Measurements from ENCODE around the gene ADPRHL1.

ADPRHL1 gene

DNA sequence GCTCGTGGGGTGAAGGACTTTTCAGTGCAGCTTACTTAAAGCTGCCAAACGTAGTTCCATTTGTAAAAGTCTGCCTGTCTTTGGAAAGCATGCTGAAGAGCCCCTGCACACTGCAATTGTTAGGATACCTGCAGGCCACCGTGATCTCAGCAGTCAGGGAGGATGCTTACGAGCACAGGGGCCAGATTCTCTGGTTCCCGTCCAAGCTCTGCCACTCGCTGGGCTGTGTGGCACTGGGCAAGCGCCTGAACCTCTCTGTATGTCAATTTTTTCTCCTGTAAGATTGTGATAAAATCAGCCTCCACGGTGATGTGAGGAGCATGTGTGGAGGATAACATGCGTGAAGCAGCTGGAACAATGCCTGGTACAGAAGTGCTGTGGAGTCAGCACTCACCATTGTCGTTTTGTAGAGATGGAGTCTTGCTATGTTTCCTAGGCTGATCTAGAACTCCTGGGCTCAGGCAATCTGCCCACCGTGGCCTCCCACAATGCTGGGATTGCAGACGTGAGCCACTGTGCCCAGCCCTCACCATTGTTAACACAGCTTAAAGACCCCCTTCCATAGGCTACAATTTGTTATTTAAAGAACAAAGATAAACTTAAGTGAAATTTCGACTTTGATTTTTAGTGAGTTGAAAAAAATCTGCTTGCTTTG lies 3.5 kb downstream of the ADPRHL1 start:
- no peak for DNase-seq (ENCODE audit: low read depth, low spot score)
- POLR2A ChIA-PET: no interaction called here
- H3K4me3 ChIP-seq (ENCODE audit: low read depth, low read length): no peak overlapping the region
- no peak for TF ChIP-seq CTCF (IDR thresholded peaks at IDR 0.05; ENCODE audit: insufficient read depth, low read length, missing control alignments)
- CTCF ChIA-PET: interaction anchor here (0.8 to 5.1 kb wide), 7 partner anchors 9 to 507 kb away, joined by 3 to 24 read pairs (median 14); no protein-coding TSS in a partner anchor

DNA sequence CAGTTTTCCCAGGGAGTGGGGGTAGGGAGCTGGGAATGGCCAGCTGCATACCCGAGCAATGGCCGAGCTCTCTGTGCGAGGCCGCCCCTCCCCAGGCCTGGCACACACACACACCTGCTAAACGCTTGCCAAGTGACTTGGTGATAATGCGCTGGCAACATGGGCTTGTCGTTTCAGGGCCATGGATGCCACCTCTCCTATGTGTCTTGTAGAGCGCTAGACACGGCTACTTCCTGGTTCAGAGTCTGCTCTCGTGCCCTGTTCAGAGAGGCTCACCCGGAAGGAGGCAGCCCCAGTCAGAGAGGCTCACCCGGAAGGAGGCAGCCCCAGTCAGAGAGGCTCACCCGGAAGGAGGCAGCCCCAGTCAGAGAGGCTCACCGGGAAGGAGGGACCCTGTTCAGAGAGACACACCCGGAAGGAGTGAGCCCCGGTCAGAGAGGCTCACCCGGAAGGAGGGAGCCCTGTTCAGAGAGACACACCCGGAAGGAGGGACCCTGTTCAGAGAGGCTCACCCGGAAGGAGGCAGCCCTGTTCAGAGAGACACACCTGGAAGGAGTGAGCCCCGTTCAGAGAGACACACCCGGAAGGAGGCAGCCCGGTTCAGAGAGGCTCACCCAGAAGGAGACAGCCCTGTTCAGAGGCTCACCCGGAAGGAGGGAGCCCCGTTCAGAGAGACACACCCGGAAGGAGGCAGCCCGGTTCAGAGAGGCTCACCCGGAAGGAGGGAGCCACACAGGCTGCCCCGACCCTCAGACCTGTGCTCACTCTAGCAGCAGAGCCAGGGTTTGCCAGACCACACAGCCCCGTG lies 4.2 kb downstream of the ADPRHL1 start:
- ChIA-PET POLR2A (no interaction called here), CTCF (interaction anchor here (0.8 to 5.1 kb wide), 7 partner anchors 8 to 507 kb away, joined by 3 to 22 read pairs (median 3); no protein-coding TSS in a partner anchor)
- no peak for TF ChIP-seq CTCF (IDR thresholded peaks at IDR 0.05; ENCODE audit: insufficient read depth, low read length, missing control alignments)
- no peak overlapping the region for H3K4me3 ChIP-seq (ENCODE audit: low read depth, low read length)
- DNase-seq (ENCODE audit: low read depth, low spot score): no peak

- POLR2A ChIA-PET: no interaction called here
- no peak overlapping the region for H3K4me3 ChIP-seq (ENCODE audit: low read depth, low read length)
- CTCF ChIA-PET: interaction anchor here (0.7 to 5.1 kb wide), 6 partner anchors 8 to 506 kb away, joined by 3 to 22 read pairs (median 4); no protein-coding TSS in a partner anchor
- no peak for DNase-seq (ENCODE audit: low read depth, low spot score)
- TF ChIP-seq CTCF (IDR thresholded peaks at IDR 0.05; ENCODE audit: insufficient read depth, low read length, missing control alignments): no peak
Observed at GRCh38 chr13:113448545-113448884, 4.8 kb downstream of the ADPRHL1 start.

DNA sequence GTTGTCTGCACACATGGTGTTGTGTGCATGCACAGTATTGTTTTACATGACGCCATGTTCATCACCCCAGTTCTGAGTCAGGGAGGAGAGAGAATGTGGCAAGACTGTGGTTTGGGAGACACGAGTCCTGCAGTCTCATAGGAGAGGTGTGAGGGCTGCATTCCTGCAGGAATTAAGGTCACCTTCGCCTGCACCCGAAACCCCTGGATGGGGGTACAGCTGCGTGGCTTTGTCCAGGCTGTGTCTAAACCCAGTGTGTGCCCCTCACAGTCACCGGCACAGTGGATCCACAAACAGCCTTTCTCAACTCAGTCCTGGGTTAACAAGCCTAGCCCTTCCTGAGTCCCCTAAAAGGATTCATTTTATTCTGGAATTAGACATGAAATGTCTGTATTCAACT lies 5.7 kb downstream of the ADPRHL1 start:
- no peak overlapping the region for H3K4me3 ChIP-seq (ENCODE audit: low read depth, low read length)
- POLR2A ChIA-PET: no interaction called here
- TF ChIP-seq CTCF (IDR thresholded peaks at IDR 0.05; ENCODE audit: insufficient read depth, low read length, missing control alignments): no peak
- DNase-seq (ENCODE audit: low read depth, low spot score): no peak
- CTCF ChIA-PET: interaction anchor here (0.7 to 1.5 kb wide), 4 partner anchors 9 to 505 kb away, joined by 3 to 7 read pairs (median 4); no protein-coding TSS in a partner anchor

DNA sequence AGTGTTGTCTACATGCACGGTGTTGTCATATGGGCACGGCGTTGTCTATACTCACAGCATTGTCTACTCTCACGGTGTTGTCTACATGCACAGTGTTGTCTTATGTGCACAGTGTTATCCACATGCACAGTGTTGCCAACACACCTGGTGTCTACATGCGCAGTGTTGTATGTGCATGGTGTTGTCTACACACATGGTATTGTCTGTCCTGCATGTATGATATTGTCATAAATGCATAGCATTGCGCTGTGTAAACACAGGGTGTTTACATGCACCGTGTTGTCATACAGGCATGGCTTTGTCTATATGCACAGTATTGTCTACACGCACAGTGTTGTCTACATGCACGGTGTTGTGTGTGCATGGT lies 6.8 kb downstream of the ADPRHL1 start:
- no peak for DNase-seq (ENCODE audit: low read depth, low spot score)
- TF ChIP-seq CTCF (IDR thresholded peaks at IDR 0.05; ENCODE audit: insufficient read depth, low read length, missing control alignments): no peak
- ChIA-PET CTCF (no interaction called here), POLR2A (no interaction called here)
- H3K4me3 ChIP-seq (ENCODE audit: low read depth, low read length): no peak overlapping the region

GRCh38 chr13:113445791-113446487 lies 7.3 kb downstream of the ADPRHL1 start:
- ChIA-PET POLR2A (no interaction called here), CTCF (no interaction called here)
- DNase-seq (ENCODE audit: low read depth, low spot score): no peak
- no peak overlapping the region for H3K4me3 ChIP-seq (ENCODE audit: low read depth, low read length)
- no peak for TF ChIP-seq CTCF (IDR thresholded peaks at IDR 0.05; ENCODE audit: insufficient read depth, low read length, missing control alignments)
